Activated CD8-positive, alpha-beta T cell treated with anti-CD3 and anti-CD28 coated beads for 36 hours (primary cell): Measurements from ENCODE around the gene FKBP5. TPM values are rescaled to one million over a fixed set of nuclear protein-coding genes. Genes with fewer than 3 reads are reported as not detected.
"Not testable (repeated sequence)": the region's sequence is repeated elsewhere in the genome, so short reads cannot be mapped to it uniquely, and the experiment has no call there.

ENCODE experiments used
- ATAC-seq: fragments of 200-7000 bp; cut with Tn5 transposase; one replicate; pipeline ENCODE4 v1.10.0; 2021; ENCODE audit warnings: mild to moderate bottlenecking, moderate library complexity
- CTCF ChIA-PET: fragments of 350-600 bp; sonication (Branson Sonifier 250); formaldehyde crosslinking; loops from one replicate; lab custom pipeline; 2021; ENCODE audit warnings: antibody characterized with exemption; lab: Charles Lee
- POLR2A ChIA-PET: fragments of 350-600 bp; sonication (Branson Sonifier 250); formaldehyde crosslinking; loops from one replicate; lab custom pipeline; 2021; ENCODE audit warnings: antibody characterized with exemption; lab: Charles Lee
- DNase-seq: peaks from one replicate; pipeline ENCODE4 v3.0.0-alpha.2; 2020
- H3K27ac Mint-ChIP-seq: one replicate; pipeline ENCODE4 v1.8.0; 2021; ENCODE audit warnings: mild to moderate bottlenecking, mixed read lengths
- H3K27me3 Mint-ChIP-seq: one replicate; pipeline ENCODE4 v1.8.0; 2021; ENCODE audit warnings: mixed read lengths
- H3K36me3 Mint-ChIP-seq: one replicate; pipeline ENCODE4 v1.8.0; 2021; ENCODE audit warnings: low read depth, mixed read lengths
- H3K4me1 Mint-ChIP-seq: one replicate; pipeline ENCODE4 v1.8.0; 2021; ENCODE audit warnings: low read depth, mixed read lengths
- H3K4me3 Mint-ChIP-seq: one replicate; pipeline ENCODE4 v1.8.0; 2021; ENCODE audit warnings: mild to moderate bottlenecking, moderate library complexity, mixed read lengths
- H3K9me3 Mint-ChIP-seq: one replicate; pipeline ENCODE4 v1.8.0; 2021; ENCODE audit warnings: mixed read lengths
- intact Hi-C: fragments of 100-400 bp; cut with micrococcal nuclease; formaldehyde crosslinking; loops from one replicate; pipeline ENCODE4 v1.10.0; 2022
- total RNA-seq, 2 experiments: library from RNA; stranded (reverse); gene quantifications; one replicate each; pipeline ENCODE4 v1.2.3, GENCODE V29; 2021
- TF ChIP-seq, protein P1 (sequence below): fragments of 200-600 bp; IDR thresholded peaks from one replicate; pipeline ENCODE4 v1.8.0; 2022; ENCODE audit warnings: antibody characterized with exemption, mild to moderate bottlenecking

Gene FKBP5
- total RNA-seq, 2 experiments from 2014 or later = 90.6 to 93.4 TPM

DNA sequence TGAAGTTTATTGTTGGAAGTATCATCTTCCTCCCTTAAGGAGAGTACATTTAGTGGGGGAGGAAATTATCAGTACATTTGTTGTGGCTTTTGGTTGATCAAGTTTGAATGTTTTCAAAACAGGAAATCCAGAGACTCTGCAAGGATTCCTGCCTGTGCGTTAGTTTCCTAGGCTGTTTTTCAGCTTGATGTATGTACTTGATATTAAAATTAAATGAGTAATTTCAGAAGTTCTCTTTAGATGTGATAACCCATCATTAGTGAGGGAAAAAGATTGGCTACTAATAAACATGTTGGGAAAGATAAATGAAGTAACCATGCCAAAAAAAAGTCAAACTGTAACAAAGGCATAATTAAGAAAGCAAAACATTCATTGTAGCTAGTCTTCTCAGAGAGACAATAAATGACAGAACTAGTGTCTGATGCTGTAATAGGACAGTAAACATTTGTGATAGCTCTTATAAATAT lies 88.0 kb downstream of the FKBP5 start:
- ChIA-PET POLR2A (interaction anchor here (0.8 to 2.1 kb wide), 3 partner anchors 10 to 330 kb away, joined by 3 to 13 read pairs (median 4); no protein-coding TSS in a partner anchor), CTCF (interaction anchor here (0.6 to 17.4 kb wide), 13 partner anchors 10 to 494 kb away, joined by 3 to 236 read pairs (median 7); partner anchors contain the start of gene ARMC12)
- Mint-ChIP-seq H3K36me3 (peaks cover 33% of the 10 kb centered on the region), H3K27me3 (no peaks in the 10 kb centered on the region), H3K27ac (peak overlapping the region; percentile 62), H3K4me1 (peaks cover 70% of the 10 kb centered on the region), H3K9me3 (peaks cover 2% of the 10 kb centered on the region), H3K4me3 (peak overlapping the region; percentile 16)
- no peak for ATAC-seq
- intact Hi-C loops = loop anchor here (5.0 kb wide), 1 partner anchor 67 kb away; no protein-coding TSS in a partner anchor
- TF ChIP-seq, protein P1, sequence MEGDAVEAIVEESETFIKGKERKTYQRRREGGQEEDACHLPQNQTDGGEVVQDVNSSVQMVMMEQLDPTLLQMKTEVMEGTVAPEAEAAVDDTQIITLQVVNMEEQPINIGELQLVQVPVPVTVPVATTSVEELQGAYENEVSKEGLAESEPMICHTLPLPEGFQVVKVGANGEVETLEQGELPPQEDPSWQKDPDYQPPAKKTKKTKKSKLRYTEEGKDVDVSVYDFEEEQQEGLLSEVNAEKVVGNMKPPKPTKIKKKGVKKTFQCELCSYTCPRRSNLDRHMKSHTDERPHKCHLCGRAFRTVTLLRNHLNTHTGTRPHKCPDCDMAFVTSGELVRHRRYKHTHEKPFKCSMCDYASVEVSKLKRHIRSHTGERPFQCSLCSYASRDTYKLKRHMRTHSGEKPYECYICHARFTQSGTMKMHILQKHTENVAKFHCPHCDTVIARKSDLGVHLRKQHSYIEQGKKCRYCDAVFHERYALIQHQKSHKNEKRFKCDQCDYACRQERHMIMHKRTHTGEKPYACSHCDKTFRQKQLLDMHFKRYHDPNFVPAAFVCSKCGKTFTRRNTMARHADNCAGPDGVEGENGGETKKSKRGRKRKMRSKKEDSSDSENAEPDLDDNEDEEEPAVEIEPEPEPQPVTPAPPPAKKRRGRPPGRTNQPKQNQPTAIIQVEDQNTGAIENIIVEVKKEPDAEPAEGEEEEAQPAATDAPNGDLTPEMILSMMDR = no peak
- no peak for DNase-seq

DNA sequence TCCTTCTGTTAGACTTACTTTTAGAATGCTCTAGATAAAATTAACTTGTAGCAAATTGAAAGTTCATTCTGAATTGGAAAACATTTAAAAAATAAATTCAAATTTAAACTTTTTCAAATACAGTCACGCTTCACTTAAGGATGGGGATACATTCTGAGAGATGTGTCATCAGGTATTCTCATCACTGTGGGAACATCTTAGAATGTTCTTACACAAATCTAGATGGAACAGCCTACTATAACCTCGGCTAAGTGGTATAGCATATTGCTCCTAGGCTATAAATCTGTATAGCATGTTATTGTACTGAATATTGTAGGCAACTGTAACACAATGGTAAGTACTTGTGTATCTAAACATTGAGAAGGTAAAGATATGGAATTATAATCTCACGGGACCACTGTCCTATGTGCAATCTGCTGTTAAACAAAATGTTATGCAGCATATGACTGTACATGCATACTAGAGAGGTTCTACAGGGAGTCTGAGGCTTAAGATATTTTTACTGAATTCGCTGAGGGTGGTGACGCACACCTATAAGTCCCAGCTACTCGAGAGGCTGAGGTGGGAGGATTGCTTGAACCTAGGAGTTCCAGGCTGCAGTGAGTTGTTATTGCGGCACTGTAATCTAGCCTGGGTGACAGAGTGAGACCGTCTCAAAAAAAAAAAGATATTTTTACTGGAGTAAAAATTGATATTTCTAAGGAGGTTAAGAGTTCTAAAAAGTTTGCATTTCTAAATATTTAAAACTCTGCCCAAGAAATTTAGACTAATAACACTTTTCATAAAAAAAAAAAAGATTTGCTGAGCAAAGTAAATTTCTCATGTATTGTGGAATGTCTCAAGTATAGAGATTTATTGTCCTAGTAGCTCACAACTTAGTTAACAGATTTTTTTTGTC lies 88.7 kb downstream of the FKBP5 start:
- Mint-ChIP-seq H3K9me3 (peaks cover 2% of the 10 kb centered on the region), H3K4me1 (peaks cover 72% of the 10 kb centered on the region), H3K4me3 (no peak overlapping the region), H3K27me3 (no peaks in the 10 kb centered on the region), H3K27ac (peak overlapping the region; percentile 62), H3K36me3 (peaks cover 31% of the 10 kb centered on the region)
- POLR2A ChIA-PET = interaction anchor here (0.8 to 2.1 kb wide), 2 partner anchors 9 to 22 kb away, joined by 4 to 13 read pairs; no protein-coding TSS in a partner anchor
- intact Hi-C loops = loop anchor here (5.0 kb wide), 1 partner anchor 67 kb away; no protein-coding TSS in a partner anchor
- ATAC-seq (peak; percentile 43), DNase-seq (peak; percentile 23)
- TF ChIP-seq, protein P1 = no peak
- CTCF ChIA-PET = interaction anchor here (0.6 to 17.4 kb wide), 13 partner anchors 9 to 495 kb away, joined by 3 to 236 read pairs (median 4); partner anchors contain the start of gene ARMC12

DNA sequence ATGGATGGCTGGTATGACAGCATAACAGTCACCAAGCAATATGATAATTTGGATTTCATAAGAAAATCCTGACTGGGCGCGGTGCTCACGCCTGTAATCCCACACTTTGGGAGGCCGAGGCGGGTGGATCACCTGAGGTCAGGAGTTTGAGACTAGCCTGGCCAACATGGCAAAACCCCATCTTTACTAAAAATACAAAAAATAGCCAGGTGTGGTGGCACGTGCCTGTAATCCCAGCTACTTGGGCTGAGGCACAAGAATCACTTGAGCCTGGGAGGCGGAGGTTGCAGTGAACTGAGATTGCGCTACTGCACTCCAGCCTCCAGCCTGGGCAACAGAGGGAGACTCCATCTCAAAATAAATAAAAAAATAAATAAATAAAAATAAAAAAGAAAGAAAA lies 90.1 kb downstream of the FKBP5 start:
- H3K4me1 Mint-ChIP-seq = peaks cover 77% of the 10 kb centered on the region
- H3K27ac Mint-ChIP-seq, H3K4me3 Mint-ChIP-seq, ATAC-seq, H3K9me3 Mint-ChIP-seq, DNase-seq, intact Hi-C loops, H3K27me3 Mint-ChIP-seq: not testable (repeated sequence)
- peaks cover 34% of the 10 kb centered on the region for H3K36me3 Mint-ChIP-seq
- CTCF ChIA-PET = interaction anchor here (1.3 to 17.4 kb wide), 5 partner anchors 17 to 138 kb away, joined by 3 to 236 read pairs (median 4); partner anchors contain the start of gene ARMC12
- POLR2A ChIA-PET = interaction anchor here (1.0 to 1.1 kb wide), 2 partner anchors 10 to 130 kb away, joined by 3 read pairs; no protein-coding TSS in a partner anchor

DNA sequence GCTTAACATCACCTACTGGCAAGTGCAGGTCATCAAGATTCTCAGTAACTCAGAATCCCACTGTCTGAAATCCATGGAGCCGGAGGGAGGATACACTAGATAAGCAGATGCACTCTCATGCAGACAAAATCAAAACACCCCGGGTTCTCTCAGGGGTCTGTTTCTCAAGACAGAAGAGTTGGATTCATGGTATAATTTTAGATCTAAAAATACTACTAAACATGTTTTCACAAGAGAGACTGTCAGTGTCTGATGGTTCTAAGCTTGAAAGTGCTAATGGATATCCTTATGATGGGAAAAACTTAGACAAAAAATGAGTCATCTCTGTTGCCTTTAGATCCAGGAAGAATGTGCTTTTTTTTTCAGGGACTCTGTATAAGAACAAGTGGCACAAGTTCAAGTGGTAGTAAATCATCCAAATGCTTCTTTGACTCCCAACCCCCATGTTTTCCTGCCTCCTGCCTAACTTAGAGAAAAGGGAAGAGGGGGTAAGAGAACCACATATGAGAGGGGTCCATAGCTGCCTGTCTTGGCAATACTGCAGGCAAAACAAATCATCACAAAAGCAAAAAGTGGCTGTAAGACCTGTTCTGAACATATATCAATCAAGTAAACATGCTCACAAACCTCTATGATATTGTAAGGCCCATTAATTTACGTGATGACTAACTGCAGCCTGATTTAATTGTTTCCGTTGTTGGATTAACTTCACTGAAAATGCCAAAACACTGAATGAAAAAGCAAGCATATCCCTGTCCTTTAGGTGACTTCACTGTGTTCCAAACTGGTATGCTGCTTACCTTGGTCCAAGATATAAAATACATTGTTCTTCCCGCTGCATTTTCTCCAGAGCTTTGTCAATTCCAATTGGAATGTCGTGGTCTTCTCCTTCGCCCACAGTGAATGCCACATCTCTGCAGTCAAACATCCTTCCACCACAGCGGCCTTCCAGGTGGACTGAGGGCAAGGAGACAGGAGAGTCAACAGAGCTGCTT lies 92.0 kb downstream of the FKBP5 start:
- Mint-ChIP-seq H3K4me1 (peaks cover 79% of the 10 kb centered on the region), H3K27ac (peak overlapping the region; percentile 76), H3K4me3 (no peak overlapping the region), H3K36me3 (peaks cover 48% of the 10 kb centered on the region), H3K27me3 (no peaks in the 10 kb centered on the region), H3K9me3 (no peaks in the 10 kb centered on the region)
- intact Hi-C loops = no loop called here
- ATAC-seq (no peak), DNase-seq (no peak)
- POLR2A ChIA-PET = interaction anchor here (0.5 to 1.5 kb wide), 3 partner anchors 25 to 139 kb away, joined by 4 to 5 read pairs (median 4); no protein-coding TSS in a partner anchor
- TF ChIP-seq, protein P1 = no peak
- CTCF ChIA-PET = interaction anchor here (0.9 to 17.4 kb wide), 4 partner anchors 12 to 140 kb away, joined by 3 to 236 read pairs (median 8); partner anchors contain the start of gene ARMC12
